G401 (cell line): Measurements from ENCODE around the gene TRMT1. TPM values are rescaled to one million over a fixed set of nuclear protein-coding genes. Genes with fewer than 3 reads are reported as not detected.

ENCODE experiments used
- DNase-seq: peaks from one replicate; pipeline ENCODE4 v3.0.0-alpha.2; 2015; ENCODE audit warnings: low spot score
- in situ Hi-C: cut with HindIII; loops from 2 replicates; pipeline ENCODE4 v1.10.0; 2016; ENCODE audit warnings: low sequenced_read_pairs, mixed read lengths
- total RNA-seq: library from RNA; depleted of rRNA; stranded (reverse); fragments of >200 nt; shearing (Covaris generic); gene quantifications from 2 replicates; pipeline ENCODE4 v1.2.3, GENCODE V29; 2014

TRMT1 gene
- total RNA-seq, 1 experiment from 2014 or later, result 86.8 TPM

- DNase-seq, result no peak
- in situ Hi-C loops, result no loop called here
Observed at GRCh38 chr19:13094771-13095392, 21.7 kb downstream of the TRMT1 start.

GRCh38 chr19:13094106-13094504, 22.4 kb downstream of the TRMT1 start:
- in situ Hi-C loops, result no loop called here
- no peak for DNase-seq

GRCh38 chr19:13093407-13094105, 23.0 kb downstream of the TRMT1 start:
- in situ Hi-C loops, result no loop called here

GRCh38 chr19:13092606-13093235, 23.8 kb downstream of the TRMT1 start:
- in situ Hi-C loops, result no loop called here
- no peak for DNase-seq

More at GRCh38 chr19:13093407-13094105, 23.0 kb downstream of the TRMT1 start:
- peak; percentile 92 for DNase-seq

- in situ Hi-C loops, result no loop called here
- DNase-seq, result no peak
Observed at GRCh38 chr19:13092158-13092543, 24.4 kb downstream of the TRMT1 start.

GRCh38 chr19:13091400-13092157, 25.0 kb downstream of the TRMT1 start:
- in situ Hi-C loops, result no loop called here
- DNase-seq, result no peak

- DNase-seq, result no peak
- in situ Hi-C loops, result no loop called here
Observed at GRCh38 chr19:13090511-13091231, 25.9 kb downstream of the TRMT1 start.

GRCh38 chr19:13089857-13090507, 26.6 kb downstream of the TRMT1 start:
- DNase-seq, result no peak
- in situ Hi-C loops, result no loop called here

- DNase-seq, result peak; percentile 56
- in situ Hi-C loops, result no loop called here
Observed at GRCh38 chr19:13089139-13089856, 27.2 kb downstream of the TRMT1 start.

- DNase-seq, result no peak
- in situ Hi-C loops, result no loop called here
Observed at GRCh38 chr19:13087795-13088537, 28.6 kb downstream of the TRMT1 start.

- in situ Hi-C loops, result no loop called here
- no peak for DNase-seq
Observed at GRCh38 chr19:13087295-13087694, 29.2 kb downstream of the TRMT1 start.

- no peak for DNase-seq
- in situ Hi-C loops, result no loop called here
Observed at GRCh38 chr19:13086341-13086740, 30.2 kb downstream of the TRMT1 start.

- no peak for DNase-seq
- in situ Hi-C loops, result no loop called here
Observed at GRCh38 chr19:13085666-13086065, 30.9 kb downstream of the TRMT1 start.

GRCh38 chr19:13083627-13084026, 32.9 kb downstream of the TRMT1 start:
- in situ Hi-C loops, result no loop called here
- no peak for DNase-seq

- in situ Hi-C loops, result no loop called here
- DNase-seq, result no peak
Observed at GRCh38 chr19:13083008-13083404, 33.5 kb downstream of the TRMT1 start.

GRCh38 chr19:13082192-13083007, 34.1 kb downstream of the TRMT1 start:
- in situ Hi-C loops, result no loop called here
- no peak for DNase-seq

GRCh38 chr19:13079542-13079986, 37.0 kb downstream of the TRMT1 start:
- no peak for DNase-seq
- in situ Hi-C loops, result no loop called here
